Occipital lobe (tissue), 2 donors: ENCODE results near the gene CC2D1A. TPM values are rescaled to one million over a fixed set of nuclear protein-coding genes. Genes with fewer than 3 reads are reported as not detected.
"Not testable (repeated sequence)": the region's sequence is repeated elsewhere in the genome, so short reads cannot be mapped to it uniquely, and the experiment has no call there.

Experiments
- DNase-seq: peaks from one replicate; lab custom pipeline; 2025; lab: John Stamatoyannopoulos, UW
- total RNA-seq: library from RNA; depleted of rRNA; stranded (reverse); fragments of >200 nt; gene quantifications from one replicate; pipeline ENCODE4 v1.2.3, GENCODE V29; 2014

The CC2D1A gene
- total RNA-seq, 1 donor from 2014 or later = 8.9 TPM

DNA sequence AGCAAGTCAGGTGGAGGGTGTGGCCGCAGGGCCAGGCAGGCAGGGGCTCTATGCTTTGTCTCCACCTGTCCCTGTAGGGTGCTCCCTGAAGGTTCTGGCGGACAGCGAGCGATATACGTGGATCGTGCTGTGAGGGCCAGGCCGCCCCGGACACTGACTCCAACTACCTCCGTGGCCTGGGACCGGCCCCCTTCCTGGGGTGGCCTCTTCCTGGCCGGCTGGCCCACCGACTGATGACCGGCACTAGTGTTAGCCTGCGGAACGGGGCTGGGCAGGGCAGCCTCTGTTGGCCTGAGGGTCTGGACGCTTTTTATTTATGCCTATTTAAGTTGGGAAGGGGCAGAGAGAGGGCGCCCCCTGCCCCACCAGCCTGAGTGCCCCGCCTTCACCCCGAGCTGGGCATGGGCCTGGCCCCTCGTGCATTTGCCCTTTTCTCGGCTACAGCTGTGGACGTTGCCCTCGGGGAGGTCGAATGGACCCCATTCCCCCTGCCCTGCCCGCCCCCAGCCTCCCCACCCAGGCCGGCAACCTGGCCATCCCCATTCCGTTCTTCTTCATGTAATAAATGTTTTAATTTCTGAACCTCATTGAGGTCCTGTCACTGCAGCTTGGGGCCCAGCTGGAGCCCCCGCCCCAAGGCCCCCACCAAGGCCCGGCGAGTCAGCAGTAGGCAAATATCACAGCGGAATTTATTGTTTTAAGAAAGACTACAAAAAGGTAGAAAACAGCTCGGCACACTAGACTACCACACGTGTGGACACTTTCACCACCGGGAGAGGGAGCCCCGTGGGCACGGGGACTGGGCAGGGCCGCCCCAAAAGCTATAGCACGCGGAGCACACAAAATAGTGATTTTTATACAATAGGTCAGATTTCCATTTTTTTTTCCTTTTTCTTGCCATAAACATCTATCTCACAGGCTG lies 55.1 kb downstream of the CC2D1A start:
- no peak for DNase-seq

DNA sequence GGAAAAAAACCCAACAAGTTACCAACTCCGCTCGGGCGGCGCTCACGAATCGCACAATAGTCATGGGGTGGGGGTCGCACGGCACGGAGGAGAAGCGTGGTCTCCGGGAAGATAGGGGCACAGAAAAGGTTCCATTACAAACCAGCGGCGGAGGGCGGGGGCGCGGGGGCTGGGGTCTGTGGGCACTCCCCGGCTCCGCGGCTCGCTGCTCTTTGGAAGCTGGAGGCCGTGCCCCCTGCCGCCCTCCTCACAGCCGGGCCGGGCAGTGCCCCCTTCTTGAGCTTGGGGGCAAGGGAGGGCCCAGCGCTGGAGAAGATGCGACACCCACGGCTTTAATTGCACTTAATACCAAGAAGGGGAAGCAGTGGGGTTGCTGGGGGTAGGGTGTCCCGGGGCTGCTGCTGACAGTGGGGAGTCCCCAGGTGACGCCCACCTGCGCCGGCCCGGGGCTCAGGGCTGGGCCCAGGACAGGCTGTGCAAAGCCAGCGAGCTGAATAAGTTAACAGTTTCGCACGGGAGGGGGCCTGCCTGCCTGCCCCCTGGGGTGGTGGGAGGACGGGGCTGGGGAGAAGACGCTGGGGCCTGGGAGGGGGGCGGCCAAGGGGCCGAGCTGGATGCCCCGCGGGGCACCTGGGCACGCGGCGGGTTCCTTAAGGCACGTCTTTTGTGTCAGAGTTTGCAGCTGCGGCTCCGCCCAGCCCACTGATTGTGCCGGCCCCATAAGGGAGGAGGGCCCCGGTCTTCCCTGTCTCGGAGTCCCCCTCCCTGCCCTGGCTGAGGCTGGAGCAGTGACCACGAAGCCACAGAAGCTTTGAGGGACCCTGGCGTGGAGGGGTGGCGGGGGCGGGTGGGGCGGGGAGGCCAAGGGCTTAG lies 56.1 kb downstream of the CC2D1A start:
- no peak for DNase-seq

DNA sequence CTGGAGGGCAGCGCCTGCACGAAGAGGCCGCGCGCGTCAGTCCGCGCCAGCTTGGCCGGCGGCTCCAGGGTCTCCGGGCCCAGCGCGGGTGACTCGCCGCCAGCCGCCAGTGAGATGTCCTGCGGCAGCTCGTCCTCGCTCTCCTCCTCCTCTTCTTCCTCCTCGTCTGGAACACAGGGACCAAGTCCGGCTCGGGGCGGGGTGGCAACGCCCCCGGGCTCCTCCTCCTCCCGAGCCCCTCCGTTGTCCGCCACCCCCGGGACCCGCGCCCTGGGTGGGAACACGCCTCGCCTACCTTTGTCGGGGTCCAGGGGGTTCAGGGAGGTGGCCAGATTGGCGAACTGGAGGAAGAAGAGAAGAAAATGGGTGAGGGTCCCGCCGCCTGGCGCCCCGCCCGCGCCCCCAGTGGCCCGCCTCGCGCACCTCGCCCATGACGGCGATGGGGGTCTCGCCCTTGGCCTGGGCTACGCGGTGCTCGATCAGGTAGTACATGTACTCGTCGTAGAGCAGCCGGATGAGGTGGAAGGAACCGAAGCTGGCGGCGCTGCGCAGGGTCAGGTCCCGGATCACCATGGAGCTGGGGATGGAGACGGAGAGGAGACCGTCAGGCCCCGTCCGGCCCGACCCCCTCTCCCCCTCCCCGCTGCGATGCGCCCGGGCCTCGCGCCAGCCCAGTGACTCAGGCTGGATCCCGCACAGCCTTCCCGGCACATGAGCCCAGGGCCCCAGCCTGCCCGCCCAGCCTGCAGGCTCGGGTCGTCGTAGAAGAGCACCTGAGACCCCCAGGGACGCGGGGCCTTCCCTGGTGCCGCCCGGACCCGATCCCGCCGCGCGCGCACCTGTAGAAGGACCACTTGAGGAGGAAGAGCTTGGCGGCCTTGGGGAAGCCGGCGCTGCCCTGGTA lies 57.0 kb downstream of the CC2D1A start:
- no peak for DNase-seq

- DNase-seq = no peak
Measured at GRCh38 chr19:13963603-13964105, 57.7 kb downstream of the CC2D1A start.

DNA sequence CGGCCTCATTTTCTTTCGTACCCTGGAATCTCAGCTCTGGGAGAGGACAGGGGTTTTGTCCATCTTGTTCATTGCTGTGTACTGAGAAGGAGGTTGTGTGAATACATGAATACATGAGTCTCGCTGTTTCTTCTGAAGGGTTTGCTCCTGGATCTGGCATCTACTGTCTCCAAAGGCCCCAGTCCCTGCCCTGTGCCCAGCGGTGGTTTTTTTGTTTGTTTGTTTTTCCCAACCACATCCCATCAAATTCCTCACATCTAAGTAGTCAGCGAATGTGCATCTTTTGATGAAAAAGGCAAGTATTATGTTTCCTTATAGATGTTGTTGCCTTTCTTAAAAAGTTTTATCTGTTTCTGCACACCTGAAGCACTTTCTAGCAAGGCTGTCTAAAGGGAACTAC lies 58.8 kb downstream of the CC2D1A start:
- DNase-seq = no peak

DNA sequence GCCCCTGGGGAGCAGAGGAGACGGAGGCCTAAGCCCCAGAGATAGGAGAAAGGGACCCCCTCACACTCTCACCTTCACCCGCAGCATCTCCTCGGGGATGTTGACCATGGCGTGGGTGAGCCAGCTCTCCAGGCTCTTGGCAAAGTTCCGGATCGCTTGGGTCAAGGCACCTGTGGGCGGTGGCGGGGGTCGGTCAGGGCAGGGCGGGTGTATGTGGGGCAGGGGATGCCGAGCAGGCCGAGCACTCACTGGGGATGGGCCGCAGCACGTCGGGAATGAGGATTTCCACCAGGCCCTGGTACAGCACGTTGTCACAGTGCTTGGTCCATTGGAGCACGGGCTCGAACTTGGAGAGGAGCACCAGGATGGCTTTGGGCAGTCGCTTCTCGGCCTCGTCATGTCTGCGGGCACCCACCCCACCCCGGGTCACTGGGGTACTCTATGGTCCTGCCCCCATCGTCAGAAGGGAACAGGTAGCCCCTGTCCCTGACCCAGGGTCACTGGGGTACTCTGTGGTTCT lies 59.4 kb downstream of the CC2D1A start:
- no peak for DNase-seq

GRCh38 chr19:13965926-13966683 lies 60.1 kb downstream of the CC2D1A start:
- DNase-seq = no peak

DNA sequence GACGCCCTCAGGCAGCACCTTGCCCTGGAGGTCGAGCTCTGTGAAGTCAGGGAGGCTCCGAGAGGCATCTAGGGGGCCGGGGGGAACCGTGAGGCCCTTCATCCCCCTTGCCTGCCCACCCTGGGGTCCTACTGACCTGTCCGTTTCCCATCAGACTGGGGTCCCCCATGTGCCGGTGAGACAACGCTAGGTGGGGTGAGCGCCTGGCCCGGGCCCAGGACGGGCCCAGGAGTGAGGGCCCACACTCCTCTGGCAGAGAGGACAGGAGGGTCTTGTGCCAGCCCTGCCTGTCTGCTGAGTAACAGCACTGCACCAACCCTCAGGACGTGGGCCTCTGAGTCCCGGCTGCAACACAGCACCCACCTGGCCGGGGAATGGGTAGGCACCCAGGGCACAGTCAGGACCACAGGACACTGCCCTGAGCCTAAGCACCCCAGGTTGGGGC lies 60.7 kb downstream of the CC2D1A start:
- no peak for DNase-seq

- not testable (repeated sequence) for DNase-seq
Measured at GRCh38 chr19:13967206-13967605, 61.2 kb downstream of the CC2D1A start.

GRCh38 chr19:13968383-13968935 lies 62.5 kb downstream of the CC2D1A start:
- DNase-seq = no peak

DNA sequence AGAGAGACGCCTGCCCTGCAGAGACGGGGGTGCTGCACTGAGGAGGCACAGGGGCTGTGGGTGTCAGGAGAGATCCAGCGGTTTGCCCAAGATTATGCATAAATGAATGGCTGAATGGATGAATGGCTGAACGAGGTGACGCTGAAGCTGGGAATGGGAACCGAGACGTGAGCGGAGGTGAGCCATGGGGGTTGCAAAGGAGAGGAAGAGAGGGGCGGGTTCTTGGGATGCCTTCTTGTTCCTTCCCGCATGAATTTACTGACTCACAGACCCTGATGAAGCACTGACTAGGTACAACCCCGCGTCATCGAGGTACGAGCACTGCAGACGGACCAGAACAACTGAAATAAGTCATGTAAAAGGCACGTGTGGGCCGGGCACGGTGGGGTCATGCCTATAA lies 63.0 kb downstream of the CC2D1A start:
- no peak for DNase-seq

GRCh38 chr19:13969897-13970296 lies 63.9 kb downstream of the CC2D1A start:
- DNase-seq = no peak

DNA sequence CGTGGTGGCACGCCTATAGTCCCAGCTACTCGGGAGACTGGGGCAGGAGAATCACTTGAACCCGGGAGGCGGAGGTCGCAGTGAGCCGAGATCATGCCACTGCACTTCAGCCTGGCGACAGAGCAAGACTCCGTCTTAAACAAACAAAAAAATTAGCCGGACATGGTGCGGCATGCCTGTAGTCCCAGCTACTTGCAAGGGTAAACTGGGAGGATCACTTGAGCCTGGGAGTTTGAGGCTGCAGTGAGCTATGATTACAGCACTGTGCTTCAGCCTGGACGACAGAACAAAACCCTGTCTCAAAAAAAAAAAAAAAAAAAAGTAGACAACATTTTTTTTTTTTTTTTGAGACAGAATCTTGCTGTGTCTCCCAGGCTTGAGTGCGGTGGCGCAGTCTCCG lies 65.9 kb downstream of the CC2D1A start:
- not testable (repeated sequence) for DNase-seq

GRCh38 chr19:13972368-13973155 lies 66.6 kb downstream of the CC2D1A start:
- no peak for DNase-seq

- not testable (repeated sequence) for DNase-seq
Measured at GRCh38 chr19:13973479-13973878, 67.5 kb downstream of the CC2D1A start.

- no peak for DNase-seq
Measured at GRCh38 chr19:13974073-13974472, 68.1 kb downstream of the CC2D1A start.

GRCh38 chr19:13975870-13976269 lies 69.9 kb downstream of the CC2D1A start:
- no peak for DNase-seq

DNA sequence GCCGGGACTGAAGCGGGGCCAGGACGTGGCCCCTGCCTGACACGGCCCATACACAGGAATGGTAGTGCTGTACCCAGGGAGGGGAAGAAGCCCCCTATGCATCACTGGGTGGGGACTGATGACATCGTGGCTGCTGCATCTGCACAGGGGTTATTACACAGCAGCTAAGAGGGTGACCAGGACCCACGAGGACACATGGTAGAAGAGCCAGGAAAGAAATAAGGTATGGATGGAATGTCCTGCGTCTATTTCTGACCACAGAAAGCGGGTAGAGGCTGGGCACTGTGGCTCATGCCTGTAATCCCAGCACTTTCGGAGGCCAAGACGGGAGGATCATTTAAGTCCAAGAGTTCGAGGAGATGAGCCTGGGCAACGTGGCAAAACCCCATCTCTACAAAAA lies 70.4 kb downstream of the CC2D1A start:
- DNase-seq = no peak

- no peak for DNase-seq
Measured at GRCh38 chr19:13977803-13978202, 71.8 kb downstream of the CC2D1A start.
